HEK293 (cell line): ENCODE results near the gene WFDC10A.

Source experiments
- CTCF ChIA-PET: fragments of 350-600 bp; formaldehyde crosslinking; extraction: SDS; loops from one replicate; lab custom pipeline; 2021; ENCODE audit warnings: antibody characterized with exemption; lab: Yijun Ruan, JAX
- POLR2A ChIA-PET: fragments of 300-600 bp; formaldehyde crosslinking; extraction: SDS; loops from one replicate; lab custom pipeline; 2020; ENCODE audit warnings: antibody characterized with exemption, inconsistent platforms; lab: Yijun Ruan, JAX
- H3K27ac ChIP-seq: fragments of 200-500 bp; sonication (Bioruptor generic); 2 replicates; pipeline ENCODE4 v1.5.1; 2014; ENCODE audit warnings: low read depth, low read length, control low read depth, inconsistent platforms; ENCODE audit errors: extremely low read depth
- H3K36me3 ChIP-seq, 2 experiments: fragments of 200-500 bp in 1 of 2; sonication (Bioruptor generic) in 1 of 2; 1 replicate in 1 of 2; 2 replicates in 1 of 2; pipeline ENCODE4 v1.5.1; 2014 to 2017; ENCODE audit warnings: inconsistent platforms in 2 of 2, low read length in 2 of 2; ENCODE audit not compliant: control insufficient read depth in 2 of 2, insufficient read depth in 1 of 2
- H3K4me1 ChIP-seq: fragments of 200-500 bp; sonication (Bioruptor generic); 2 replicates; pipeline ENCODE4 v1.5.1; 2014; ENCODE audit warnings: mild to moderate bottlenecking, low read length, inconsistent platforms; ENCODE audit not compliant: control insufficient read depth, insufficient read depth
- H3K4me3 ChIP-seq: 2 replicates; pipeline ENCODE4 v1.5.1; 2011; ENCODE audit warnings: low read depth, mild to moderate bottlenecking, control low read depth, low read length, moderate library complexity
- H3K9me3 ChIP-seq: fragments of 200-500 bp; sonication (Bioruptor generic); 2 replicates; pipeline ENCODE4 v1.5.1; 2014; ENCODE audit warnings: low read depth, low read length, inconsistent platforms; ENCODE audit not compliant: control insufficient read depth, insufficient read depth
- BCL11B ChIP-seq: fragments of 450-650 bp; formaldehyde crosslinking; IDR thresholded peaks from 2 replicates; pipeline ENCODE4 v1.5.1; 2016; ENCODE audit warnings: low read depth, missing biosample characterization, missing genetic modification characterization
- FEZF1 ChIP-seq: fragments of 450-650 bp; formaldehyde crosslinking; IDR thresholded peaks from 2 replicates; pipeline ENCODE4 v1.5.1; 2016; ENCODE audit warnings: missing biosample characterization, missing genetic modification characterization
- GLI2 ChIP-seq: fragments of 450-650 bp; formaldehyde crosslinking; IDR thresholded peaks from 2 replicates; pipeline ENCODE4; 2017; ENCODE audit warnings: missing biosample characterization, missing genetic modification characterization, low read depth, borderline replicate concordance
- GLI4 ChIP-seq: fragments of 450-650 bp; formaldehyde crosslinking; IDR thresholded peaks from 2 replicates; pipeline ENCODE4 v1.5.1; 2016; ENCODE audit warnings: missing biosample characterization, missing genetic modification characterization
- HOXA7 ChIP-seq: sonication (generic); formaldehyde crosslinking; IDR thresholded peaks from 2 replicates; pipeline ENCODE4 v1.8.1; 2022; ENCODE audit warnings: missing genetic modification reagents, borderline replicate concordance
- HOXD13 ChIP-seq: sonication (generic); formaldehyde crosslinking; IDR thresholded peaks from 2 replicates; pipeline ENCODE4 v1.8.0; 2022; ENCODE audit warnings: missing genetic modification reagents, borderline replicate concordance
- KLF17 ChIP-seq: fragments of 450-650 bp; formaldehyde crosslinking; IDR thresholded peaks from 2 replicates; pipeline ENCODE4 v1.5.1; 2016; ENCODE audit warnings: missing biosample characterization, missing genetic modification characterization
- KLF9 ChIP-seq: fragments of 450-650 bp; formaldehyde crosslinking; IDR thresholded peaks from 2 replicates; pipeline ENCODE4 v1.5.1; 2016; ENCODE audit warnings: missing biosample characterization, missing genetic modification characterization, low read depth
- PATZ1 ChIP-seq: fragments of 450-650 bp; formaldehyde crosslinking; IDR thresholded peaks from 2 replicates; pipeline ENCODE4 v1.5.1; 2016; ENCODE audit warnings: missing biosample characterization, missing genetic modification characterization
- SCRT2 ChIP-seq: fragments of 450-650 bp; formaldehyde crosslinking; IDR thresholded peaks from 2 replicates; pipeline ENCODE4 v1.5.1; 2016; ENCODE audit warnings: missing biosample characterization, missing genetic modification characterization
- ZBTB8A ChIP-seq: fragments of 450-650 bp; formaldehyde crosslinking; IDR thresholded peaks from 2 replicates; pipeline ENCODE4 v1.5.1; 2016; ENCODE audit warnings: missing biosample characterization, missing genetic modification characterization
- ZNF112 ChIP-seq: fragments of 450-650 bp; formaldehyde crosslinking; IDR thresholded peaks from 2 replicates; pipeline ENCODE4 v1.5.0; 2017; ENCODE audit warnings: missing biosample characterization, missing genetic modification characterization
- ZNF155 ChIP-seq: fragments of 450-650 bp; formaldehyde crosslinking; IDR thresholded peaks from 2 replicates; pipeline ENCODE4 v1.5.1; 2016; ENCODE audit warnings: missing biosample characterization, missing genetic modification characterization
- ZNF23 ChIP-seq: fragments of 450-650 bp; formaldehyde crosslinking; IDR thresholded peaks from 2 replicates; pipeline ENCODE4 v1.5.1; 2016; ENCODE audit warnings: missing biosample characterization, missing genetic modification characterization, borderline replicate concordance
- ZNF274 ChIP-seq, 2 experiments: fragments of 200-500 bp in 1 of 2; fragments of 450-650 bp in 1 of 2; sonication (Bioruptor generic) in 1 of 2; formaldehyde crosslinking in 1 of 2; IDR thresholded peaks; 2 replicates each; pipeline versions ENCODE4 v1.5.1 to v1.6.1; 2014 to 2016; ENCODE audit warnings: borderline replicate concordance in 1 of 2, inconsistent platforms in 1 of 2, low read length in 1 of 2, missing biosample characterization in 1 of 2, missing genetic modification characterization in 1 of 2
- ZNF398 ChIP-seq: fragments of 450-650 bp; formaldehyde crosslinking; IDR thresholded peaks from 2 replicates; pipeline ENCODE4 v1.5.1; 2017; ENCODE audit warnings: missing biosample characterization, missing genetic modification characterization
- ZNF473 ChIP-seq: fragments of 450-650 bp; formaldehyde crosslinking; IDR thresholded peaks from 2 replicates; pipeline ENCODE4 v1.5.1; 2017; ENCODE audit warnings: missing biosample characterization, missing genetic modification characterization
- ZNF549 ChIP-seq: fragments of 450-650 bp; IDR thresholded peaks from 2 replicates; pipeline ENCODE4 v1.5.1; 2018; ENCODE audit warnings: missing biosample characterization, missing genetic modification characterization, mild to moderate bottlenecking, inconsistent platforms, moderate library complexity
- ZNF596 ChIP-seq: fragments of 450-650 bp; IDR thresholded peaks from 2 replicates; pipeline ENCODE4 v1.5.0; 2018; ENCODE audit warnings: missing biosample characterization, mild to moderate bottlenecking, missing genetic modification characterization, moderate library complexity
- ZNF600 ChIP-seq: fragments of 450-650 bp; formaldehyde crosslinking; IDR thresholded peaks from 2 replicates; pipeline ENCODE4 v1.5.1; 2016; ENCODE audit warnings: missing biosample characterization, missing genetic modification characterization
- ZNF645 ChIP-seq: fragments of 450-650 bp; formaldehyde crosslinking; IDR thresholded peaks from 2 replicates; pipeline ENCODE4; 2016; ENCODE audit warnings: missing biosample characterization, missing genetic modification characterization
- ZSCAN16 ChIP-seq: fragments of 450-650 bp; formaldehyde crosslinking; IDR thresholded peaks from 2 replicates; pipeline ENCODE4 v1.5.1; 2016; ENCODE audit warnings: missing biosample characterization, missing genetic modification characterization
- TF ChIP-seq, protein P1 (sequence below): fragments of 450-650 bp; IDR thresholded peaks from 2 replicates; pipeline ENCODE4 v1.5.1; 2018; ENCODE audit warnings: missing biosample characterization, missing genetic modification characterization
- TF ChIP-seq, protein P2 (sequence below): fragments of 450-650 bp; formaldehyde crosslinking; IDR thresholded peaks from 2 replicates; pipeline ENCODE4 v1.5.1; 2016; ENCODE audit warnings: missing biosample characterization, missing genetic modification characterization

The WFDC10A gene

DNA sequence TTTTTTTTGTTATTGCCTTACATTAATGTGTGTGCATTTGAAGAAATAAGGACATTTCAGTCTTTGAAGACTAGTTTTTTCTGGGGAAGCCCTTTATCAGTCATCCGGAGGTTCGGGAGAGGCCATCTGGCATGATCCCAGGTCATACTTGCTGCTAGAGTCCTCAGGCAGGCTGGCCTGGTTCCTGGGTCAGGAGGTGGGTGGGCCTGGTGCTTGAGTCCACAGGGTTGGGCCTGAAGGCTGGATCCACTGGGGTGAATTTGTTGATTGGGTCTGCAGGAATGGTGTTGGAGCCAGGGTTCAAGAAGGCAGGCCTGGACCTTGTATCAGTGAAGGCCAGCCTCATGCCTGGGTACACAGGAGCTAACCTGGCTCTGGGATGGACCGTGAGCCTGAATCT is 17.3 kb downstream of the WFDC10A start:
- CTCF ChIA-PET: no interaction called here
- Histone ChIP-seq H3K27ac (no peak overlapping the region), H3K9me3 (no peaks in the 10 kb centered on the region), H3K4me1 (no peaks in the 10 kb centered on the region), H3K36me3 (no peaks in the 10 kb centered on the region), H3K4me3 (no peak overlapping the region)
- TF ChIP-seq GLI2 (tag by site-specific recombination) (no peak), HOXA7 (CRISPR knock-in tag) (no peak), HOXD13 (CRISPR knock-in tag) (no peak), ZNF549 (tag by site-specific recombination) (no peak), FEZF1 (tag by site-specific recombination) (no peak), ZSCAN16 (tag by site-specific recombination) (no peak), ZNF274 (IDR thresholded peaks at IDR 0.05; ENCODE audit: low read length) (no peak), ZNF274 (tag by site-specific recombination; IDR thresholded peaks at IDR 0.05; ENCODE audit: borderline replicate concordance) (no peak), ZNF600 (tag by site-specific recombination) (no peak), ZNF112 (tag by site-specific recombination) (no peak), SCRT2 (no peak), ZNF23 (tag by site-specific recombination) (no peak), ZNF155 (tag by site-specific recombination) (no peak)
- TF ChIP-seq, protein P1, sequence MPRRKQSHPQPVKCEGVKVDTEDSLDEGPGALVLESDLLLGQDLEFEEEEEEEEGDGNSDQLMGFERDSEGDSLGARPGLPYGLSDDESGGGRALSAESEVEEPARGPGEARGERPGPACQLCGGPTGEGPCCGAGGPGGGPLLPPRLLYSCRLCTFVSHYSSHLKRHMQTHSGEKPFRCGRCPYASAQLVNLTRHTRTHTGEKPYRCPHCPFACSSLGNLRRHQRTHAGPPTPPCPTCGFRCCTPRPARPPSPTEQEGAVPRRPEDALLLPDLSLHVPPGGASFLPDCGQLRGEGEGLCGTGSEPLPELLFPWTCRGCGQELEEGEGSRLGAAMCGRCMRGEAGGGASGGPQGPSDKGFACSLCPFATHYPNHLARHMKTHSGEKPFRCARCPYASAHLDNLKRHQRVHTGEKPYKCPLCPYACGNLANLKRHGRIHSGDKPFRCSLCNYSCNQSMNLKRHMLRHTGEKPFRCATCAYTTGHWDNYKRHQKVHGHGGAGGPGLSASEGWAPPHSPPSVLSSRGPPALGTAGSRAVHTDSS (tag by site-specific recombination): no peak
- POLR2A ChIA-PET: no interaction called here

GRCh38 chr20:45647441-45648050 is 18.0 kb downstream of the WFDC10A start:
- H3K4me1 ChIP-seq: no peaks in the 10 kb centered on the region
- ChIA-PET CTCF (interaction anchor here (0.6 kb wide), 1 partner anchor 49 kb away, joined by 5 read pairs; no protein-coding TSS in a partner anchor), POLR2A (no interaction called here)
- H3K36me3 ChIP-seq: no peaks in the 10 kb centered on the region
- no peak overlapping the region for H3K4me3 ChIP-seq
- H3K9me3 ChIP-seq: no peaks in the 10 kb centered on the region
- H3K27ac ChIP-seq: no peak overlapping the region
- TF ChIP-seq FEZF1 (tag by site-specific recombination): no peak
- no peak for TF ChIP-seq ZNF596 (tag by site-specific recombination)
- TF ChIP-seq, protein P1 (tag by site-specific recombination): no peak
- no peak for TF ChIP-seq KLF9 (tag by site-specific recombination)
- TF ChIP-seq ZNF23 (tag by site-specific recombination): no peak
- no peak for TF ChIP-seq KLF17 (tag by site-specific recombination)
- no peak for TF ChIP-seq ZNF645 (tag by site-specific recombination)
- no peak for TF ChIP-seq PATZ1 (tag by site-specific recombination)
- no peak for TF ChIP-seq BCL11B (tag by site-specific recombination)
- TF ChIP-seq GLI4 (tag by site-specific recombination): no peak
- no peak for TF ChIP-seq ZNF473
- TF ChIP-seq, protein P2, sequence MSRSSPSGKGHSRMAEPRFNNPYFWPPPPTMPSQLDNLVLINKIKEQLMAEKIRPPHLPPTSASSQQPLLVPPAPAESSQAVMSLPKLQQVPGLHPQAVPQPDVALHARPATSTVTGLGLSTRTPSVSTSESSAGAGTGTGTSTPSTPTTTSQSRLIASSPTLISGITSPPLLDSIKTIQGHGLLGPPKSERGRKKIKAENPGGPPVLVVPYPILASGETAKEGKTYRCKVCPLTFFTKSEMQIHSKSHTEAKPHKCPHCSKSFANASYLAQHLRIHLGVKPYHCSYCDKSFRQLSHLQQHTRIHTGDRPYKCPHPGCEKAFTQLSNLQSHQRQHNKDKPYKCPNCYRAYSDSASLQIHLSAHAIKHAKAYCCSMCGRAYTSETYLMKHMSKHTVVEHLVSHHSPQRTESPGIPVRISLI: no peak
- no peak for TF ChIP-seq ZNF398 (tag by site-specific recombination)
- no peak for TF ChIP-seq ZBTB8A
